OCI-LY3 (cell line): ENCODE measurements around the gene RGCC.

Experiments
- H2AFZ ChIP-seq: fragments of 200-600, 300-600 bp; shearing (Covaris generic); 2 replicates; pipeline ENCODE4 v1.6.0; 2014; ENCODE audit warnings: antibody characterized with exemption, low read depth, low read length
- H3K27ac ChIP-seq: fragments of 200-600, 300-600 bp; sonication (generic); 2 replicates; pipeline ENCODE4 v1.5.1; 2014; ENCODE audit warnings: mild to moderate bottlenecking, low read length, moderate library complexity, mixed read lengths
- H3K27me3 ChIP-seq: fragments of 200-600, 300-600 bp; sonication (generic); 2 replicates; pipeline ENCODE4 v1.6.1; 2014; ENCODE audit warnings: low read depth, low read length, mixed read lengths
- H3K36me3 ChIP-seq: fragments of 200-600, 300-600 bp; sonication (generic); replicated peaks from 2 replicates; pipeline ENCODE3; 2014; ENCODE audit warnings: low read depth, low read length, mixed read lengths
- H3K4me1 ChIP-seq: fragments of 300-600, 200-600 bp; sonication (generic); 2 replicates; pipeline ENCODE4 v1.6.1; 2014; ENCODE audit warnings: low read length, mixed read lengths
- H3K4me2 ChIP-seq: fragments of 200-600, 300-600 bp; sonication (generic); 2 replicates; pipeline ENCODE4 v1.6.1; 2014; ENCODE audit warnings: low read length, mixed read lengths
- H3K4me3 ChIP-seq: fragments of 300-600, 200-600 bp; sonication (generic); 2 replicates; pipeline ENCODE4 v1.5.1; 2014; ENCODE audit warnings: antibody characterized with exemption, mild to moderate bottlenecking, low read length, moderate library complexity
- H3K79me2 ChIP-seq: fragments of 300-600, 200-600 bp; shearing (Covaris generic); 2 replicates; pipeline ENCODE4 v1.6.1; 2014; ENCODE audit warnings: mild to moderate bottlenecking, low read length, mixed read lengths
- H3K9ac ChIP-seq: fragments of 300-600, 200-600 bp; shearing (Covaris generic); 2 replicates; pipeline ENCODE4 v1.6.0; 2014; ENCODE audit warnings: mild to moderate bottlenecking, low read length, moderate library complexity
- H3K9me3 ChIP-seq: fragments of 200-600, 300-600 bp; shearing (Covaris generic); 2 replicates; pipeline ENCODE4 v1.6.1; 2014; ENCODE audit warnings: low read length, mixed read lengths; ENCODE audit not compliant: insufficient read depth
- H4K20me1 ChIP-seq: fragments of 200-600, 300-600 bp; sonication (generic); 2 replicates; pipeline ENCODE4 v1.6.1; 2016; ENCODE audit warnings: low read length, mixed read lengths; ENCODE audit not compliant: insufficient read depth
- CTCF ChIP-seq: fragments of 200-600, 300-600 bp; sonication (generic); IDR thresholded peaks from 2 replicates; pipeline ENCODE4 v1.5.1; 2014; ENCODE audit warnings: antibody characterized with exemption, low read length, low read depth
- EZH2phosphoT487 ChIP-seq: fragments of 200-600 bp; shearing (Covaris generic); IDR thresholded peaks from 2 replicates; pipeline ENCODE4 v1.6.1; 2018; ENCODE audit warnings: antibody characterized with exemption, mixed run types, low read depth

The RGCC gene

GRCh38 chr13:41512441-41512840 is 55.1 kb downstream of the RGCC start:
- Histone ChIP-seq H3K79me2 (no peaks in the 10 kb centered on the region), H3K4me3 (no peak overlapping the region), H2AFZ (peak overlapping the region; percentile 69; the same call in 1 of the 2 replicates), H3K27me3 (no peaks in the 10 kb centered on the region), H3K36me3 (no peaks in the 10 kb centered on the region), H3K27ac (no peak overlapping the region), H3K4me1 (peaks cover 7% of the 10 kb centered on the region; the same call in 1 of the 2 replicates), H4K20me1 (no peaks in the 10 kb centered on the region), H3K9ac (no peak overlapping the region), H3K9me3 (no peaks in the 10 kb centered on the region), H3K4me2 (peak overlapping the region; percentile 1; the same call in 1 of the 2 replicates)
- TF ChIP-seq CTCF: no peak
- TF ChIP-seq EZH2phosphoT487: no peak

DNA sequence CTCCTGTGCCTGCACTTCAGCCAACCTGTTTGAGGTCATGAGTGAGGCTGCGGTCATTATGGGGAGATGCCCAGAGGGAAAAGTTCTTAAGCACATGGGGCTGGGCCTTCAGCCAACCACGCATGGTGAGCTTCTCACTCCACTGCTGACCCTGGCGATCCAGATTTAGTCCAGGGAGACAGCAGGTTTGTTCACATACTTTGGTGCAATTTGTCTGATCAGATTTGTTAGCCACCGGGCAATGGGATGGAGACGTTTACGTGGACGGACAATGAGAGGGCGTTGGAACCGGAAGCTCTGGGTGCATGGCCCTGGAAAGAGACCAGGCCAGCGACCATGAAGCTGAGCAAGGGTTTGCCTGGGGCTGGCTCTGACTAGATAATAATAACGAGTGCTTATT is 56.2 kb downstream of the RGCC start:
- no peaks in the 10 kb centered on the region for H3K36me3 ChIP-seq
- no peak overlapping the region for H3K4me3 ChIP-seq
- no peaks in the 10 kb centered on the region for H3K27me3 ChIP-seq
- H3K27ac ChIP-seq: no peak overlapping the region
- TF ChIP-seq EZH2phosphoT487 (no peak), CTCF (no peak)
- no peak overlapping the region for H2AFZ ChIP-seq
- H3K9ac ChIP-seq: no peak overlapping the region
- no peaks in the 10 kb centered on the region for H4K20me1 ChIP-seq
- H3K79me2 ChIP-seq: no peaks in the 10 kb centered on the region
- peaks cover 7% of the 10 kb centered on the region; the same call in 1 of the 2 replicates for H3K4me1 ChIP-seq
- no peaks in the 10 kb centered on the region for H3K9me3 ChIP-seq
- H3K4me2 ChIP-seq: no peak overlapping the region

DNA sequence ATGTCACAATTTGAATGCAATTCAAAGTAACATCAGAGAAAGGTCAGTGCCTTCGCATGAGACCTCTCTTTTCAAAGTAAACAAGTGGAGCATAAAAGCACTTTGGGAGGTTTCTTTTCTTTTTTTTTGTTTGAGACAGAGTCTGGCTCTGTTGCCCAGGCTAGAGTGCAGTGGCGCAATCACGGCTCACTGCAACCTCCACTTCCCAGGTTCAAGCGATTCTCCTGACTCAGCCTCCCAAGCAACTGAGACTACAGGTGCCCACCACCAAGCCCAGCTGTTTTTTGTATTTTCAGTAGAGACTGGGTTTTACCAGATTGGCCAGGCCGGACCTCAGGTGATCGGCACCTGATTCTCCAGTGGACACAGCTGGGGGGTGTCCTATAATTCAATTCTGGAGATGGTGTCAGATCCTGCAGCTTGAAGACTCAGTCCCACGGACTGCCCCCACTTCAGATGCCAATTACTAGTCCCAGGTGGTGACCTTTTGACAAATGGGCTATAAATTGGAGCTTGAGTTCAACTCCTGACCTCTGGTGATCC is 57.6 kb downstream of the RGCC start:
- Histone ChIP-seq H3K36me3 (no peaks in the 10 kb centered on the region), H4K20me1 (no peaks in the 10 kb centered on the region), H3K79me2 (no peaks in the 10 kb centered on the region), H2AFZ (no peak overlapping the region), H3K9me3 (no peaks in the 10 kb centered on the region), H3K27me3 (no peaks in the 10 kb centered on the region), H3K27ac (no peak overlapping the region), H3K4me3 (no peak overlapping the region), H3K9ac (no peak overlapping the region), H3K4me2 (no peak overlapping the region), H3K4me1 (peaks cover 7% of the 10 kb centered on the region; the same call in 1 of the 2 replicates)
- TF ChIP-seq CTCF: no peak
- no peak for TF ChIP-seq EZH2phosphoT487

DNA sequence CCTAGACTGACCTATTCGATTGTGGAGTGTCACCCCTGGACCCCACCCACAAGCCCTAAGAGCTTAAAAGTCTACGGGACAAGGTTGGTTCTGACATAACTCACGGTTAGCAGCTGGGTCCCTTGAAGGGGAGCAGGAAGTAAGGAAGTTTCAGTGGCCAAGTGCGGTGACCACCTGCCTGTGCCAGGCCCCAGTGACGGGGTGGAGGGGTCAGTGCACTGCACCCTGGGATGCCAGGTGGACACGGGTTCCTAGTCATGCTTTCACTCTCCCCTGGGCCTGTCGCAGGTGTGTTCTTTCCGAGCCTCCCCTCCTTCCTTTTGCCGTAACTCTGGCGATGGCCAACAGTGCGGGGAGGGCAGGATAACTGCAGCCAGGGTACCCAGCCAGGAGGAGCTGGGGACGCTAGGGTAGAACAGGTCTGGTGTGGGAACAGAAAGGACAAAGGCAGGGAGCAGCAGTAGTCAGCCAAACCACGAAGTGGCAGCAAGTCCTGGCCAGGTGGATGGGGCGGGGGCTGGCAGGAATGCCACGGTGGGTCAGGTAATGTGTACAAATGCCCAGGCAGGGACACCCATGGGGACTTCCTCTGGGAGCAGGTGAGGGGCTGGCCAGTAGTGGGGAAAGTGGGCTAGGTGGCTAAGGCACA is 58.3 kb downstream of the RGCC start:
- no peak overlapping the region for H3K4me3 ChIP-seq
- no peak overlapping the region for H3K27ac ChIP-seq
- H3K27me3 ChIP-seq: no peaks in the 10 kb centered on the region
- TF ChIP-seq CTCF (no peak), EZH2phosphoT487 (no peak)
- no peaks in the 10 kb centered on the region for H3K36me3 ChIP-seq
- no peak overlapping the region for H3K4me2 ChIP-seq
- H4K20me1 ChIP-seq: no peaks in the 10 kb centered on the region
- H3K9ac ChIP-seq: no peak overlapping the region
- H3K79me2 ChIP-seq: no peaks in the 10 kb centered on the region
- H3K4me1 ChIP-seq: peaks cover 7% of the 10 kb centered on the region; the same call in 1 of the 2 replicates
- H2AFZ ChIP-seq: no peak overlapping the region
- no peaks in the 10 kb centered on the region for H3K9me3 ChIP-seq
